ENCODE data around the gene PSENEN.

DNA sequence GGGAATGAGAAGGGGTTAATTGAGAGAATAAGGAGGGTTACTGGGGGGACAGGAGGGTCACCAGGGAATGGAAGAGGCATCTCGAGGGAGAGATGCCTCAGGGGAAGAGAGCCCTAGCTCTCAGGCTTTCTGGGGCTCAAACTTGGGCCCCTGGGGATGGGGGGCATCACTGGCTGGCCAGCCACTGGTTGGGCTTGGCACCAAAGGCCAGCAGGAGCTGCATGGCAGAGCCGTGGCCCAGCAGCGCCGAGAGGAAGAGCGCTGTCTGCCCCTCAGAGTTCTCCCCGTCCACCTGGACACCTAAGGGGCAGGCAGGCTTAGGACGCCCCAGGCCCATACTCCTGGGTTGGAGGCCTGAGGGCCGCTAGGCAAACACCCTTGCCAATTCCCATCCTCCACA lies 47.4 kb downstream of the PSENEN start:
- TF ChIP-seq POLR2A (IDR thresholded peaks at IDR 0.05) (no peak), CTCF (IDR thresholded peaks at IDR 0.05) (no peak)
